ENCODE measurements around the gene GPR25. TPM values are rescaled to one million over a fixed set of nuclear protein-coding genes. Genes with fewer than 3 reads are reported as not detected.

Gene GPR25
- total RNA-seq, 1 donor from 2014 or later = 5.9 TPM

GRCh38 chr1:200923601-200924000 is 50.8 kb downstream of the GPR25 start:
- TF ChIP-seq POLR2AphosphoS5 (IDR thresholded peaks at IDR 0.05; ENCODE audit: insufficient read depth in 1 of 2, low read depth in 1 of 2) (no peak), CTCF (IDR thresholded peaks at IDR 0.05) (no peak), POLR2A (IDR thresholded peaks at IDR 0.05) (no peak)
- H3K4me1 ChIP-seq = no peaks in the 10 kb centered on the region
- H3K27ac ChIP-seq = no peak overlapping the region
- intact Hi-C loops (cut with DNase I) = no loop called here
- DNase-seq (ENCODE audit: extremely low spot score in 2 of 2) = no peak
- H3K4me3 ChIP-seq = no peak overlapping the region
- no peaks in the 10 kb centered on the region for H3K36me3 ChIP-seq
- no peaks in the 10 kb centered on the region for H3K27me3 ChIP-seq
- H3K9me3 ChIP-seq = no peaks in the 10 kb centered on the region

Other genes starting within 250 kb of the GPR25 start
- 16.2 TPM for gene DDX59, start 203.1 kb upstream of the GPR25 start, total RNA-seq
- gene CAMSAP2, start 134.1 kb upstream of the GPR25 start, total RNA-seq = 30.0 TPM
- 42.2 TPM for gene INAVA, start 21.9 kb downstream of the GPR25 start, total RNA-seq
- 4.7 TPM for gene KIF21B, start 150.7 kb downstream of the GPR25 start, total RNA-seq
- not detected for gene CACNA1S, start 239.4 kb downstream of the GPR25 start, total RNA-seq